ENCODE results near the gene TMEM259. TPM values are rescaled to one million over a fixed set of nuclear protein-coding genes. Genes with fewer than 3 reads are reported as not detected.
A peak's percentile ranks its signal among the peaks of the same experiment; 100 is the strongest.

The TMEM259 gene
- total and polyA plus RNA-seq, 9 of the 15 experiments (the other 6 are each of a cell fraction or from before 2014, with no cell fraction given) = 0.52 to 231 (median 63.6) TPM

DNA sequence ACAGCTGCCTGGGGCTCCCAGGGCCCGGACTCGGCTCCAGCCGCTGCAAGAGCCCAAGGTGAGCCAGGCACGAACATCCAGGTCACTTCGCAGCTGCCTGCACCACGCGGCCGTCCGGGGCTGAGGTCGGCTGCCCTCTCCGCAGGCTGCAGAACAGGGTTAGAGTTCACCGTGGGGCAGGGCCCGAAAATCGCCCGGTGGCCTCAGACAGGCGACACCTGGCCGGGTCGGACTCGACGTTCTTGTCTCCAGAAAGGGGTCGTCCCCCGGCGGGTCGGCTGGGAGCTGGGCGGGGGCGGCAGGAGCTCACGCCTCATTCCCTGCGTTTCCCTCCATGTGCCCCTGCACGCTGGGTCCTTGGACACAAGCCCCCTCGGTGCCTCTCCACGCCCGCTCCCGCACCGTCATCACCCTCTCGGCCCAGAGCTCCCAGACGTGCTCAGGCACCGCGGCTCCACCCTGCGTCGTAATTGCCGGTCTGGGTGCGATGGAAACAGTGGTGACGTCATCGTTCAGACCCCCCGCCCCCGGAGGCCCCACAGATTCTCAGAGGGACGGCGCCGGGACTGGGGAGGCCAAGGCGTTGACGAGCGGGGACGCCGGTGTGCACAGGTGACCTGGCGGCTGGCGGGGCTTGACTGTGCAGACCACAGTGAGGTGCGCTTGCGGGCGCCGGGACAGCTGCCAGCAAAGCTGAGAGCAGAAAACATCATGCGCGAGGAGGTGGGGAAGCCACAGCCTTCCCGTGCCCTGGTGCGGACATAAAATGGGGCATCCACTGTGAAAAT, 24.7 kb downstream of the TMEM259 start (continued):
- TF ChIP-seq MTA3 (IDR thresholded peaks at IDR 0.05; ENCODE audit: borderline replicate concordance) (peak; percentile 76; the same call in 1 of the 2 replicates), RBM39 (optimal IDR thresholded peaks at IDR 0.05; ENCODE audit: low read depth, low read length) (no peak), PHF8 (IDR thresholded peaks at IDR 0.05; ENCODE audit: borderline replicate concordance, low read length) (0 out of 2 replicates have a peak, but pooled peaks have one; percentile 19), POLR2A (conservative IDR thresholded peaks at IDR 0.05) (peak; percentile 60; the same call in 1 of the 2 replicates), CXXC5 (CRISPR knock-in tag; IDR thresholded peaks at IDR 0.05) (peak; percentile 57), GATA2 (CRISPR knock-in tag; IDR thresholded peaks at IDR 0.05) (no peak), SOX6 (IDR thresholded peaks at IDR 0.05) (no peak), SP1 (CRISPR knock-in tag; IDR thresholded peaks at IDR 0.05) (peak; percentile 57), POLR2AphosphoS2 (IDR thresholded peaks at IDR 0.05; ENCODE audit: low read length) (no peak), KHSRP (IDR thresholded peaks at IDR 0.05) (peak; percentile 79), DNMT1 (IDR thresholded peaks at IDR 0.05) (0 out of 2 replicates have a peak, but pooled peaks have one; percentile 11), CTBP1 (IDR thresholded peaks at IDR 0.05; ENCODE audit: borderline replicate concordance) (peak; percentile 60; the same call in 1 of the 2 replicates), POLR2B (IDR thresholded peaks at IDR 0.05; ENCODE audit: low read depth, partially characterized antibody) (peak; percentile 19), ZFX (CRISPR knock-in tag; IDR thresholded peaks at IDR 0.05) (peak; percentile 44)
- TF ChIP-seq, protein P1, sequence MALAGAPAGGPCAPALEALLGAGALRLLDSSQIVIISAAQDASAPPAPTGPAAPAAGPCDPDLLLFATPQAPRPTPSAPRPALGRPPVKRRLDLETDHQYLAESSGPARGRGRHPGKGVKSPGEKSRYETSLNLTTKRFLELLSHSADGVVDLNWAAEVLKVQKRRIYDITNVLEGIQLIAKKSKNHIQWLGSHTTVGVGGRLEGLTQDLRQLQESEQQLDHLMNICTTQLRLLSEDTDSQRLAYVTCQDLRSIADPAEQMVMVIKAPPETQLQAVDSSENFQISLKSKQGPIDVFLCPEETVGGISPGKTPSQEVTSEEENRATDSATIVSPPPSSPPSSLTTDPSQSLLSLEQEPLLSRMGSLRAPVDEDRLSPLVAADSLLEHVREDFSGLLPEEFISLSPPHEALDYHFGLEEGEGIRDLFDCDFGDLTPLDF (CRISPR knock-in tag; IDR thresholded peaks at IDR 0.05) = no peak
- TF ChIP-seq, protein P2, sequence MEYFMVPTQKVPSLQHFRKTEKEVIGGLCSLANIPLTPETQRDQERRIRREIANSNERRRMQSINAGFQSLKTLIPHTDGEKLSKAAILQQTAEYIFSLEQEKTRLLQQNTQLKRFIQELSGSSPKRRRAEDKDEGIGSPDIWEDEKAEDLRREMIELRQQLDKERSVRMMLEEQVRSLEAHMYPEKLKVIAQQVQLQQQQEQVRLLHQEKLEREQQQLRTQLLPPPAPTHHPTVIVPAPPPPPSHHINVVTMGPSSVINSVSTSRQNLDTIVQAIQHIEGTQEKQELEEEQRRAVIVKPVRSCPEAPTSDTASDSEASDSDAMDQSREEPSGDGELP (CRISPR knock-in tag; IDR thresholded peaks at IDR 0.05; ENCODE audit: borderline replicate concordance) = peak; percentile 54; the same call in 1 of the 2 replicates
- TF ChIP-seq, protein P3, sequence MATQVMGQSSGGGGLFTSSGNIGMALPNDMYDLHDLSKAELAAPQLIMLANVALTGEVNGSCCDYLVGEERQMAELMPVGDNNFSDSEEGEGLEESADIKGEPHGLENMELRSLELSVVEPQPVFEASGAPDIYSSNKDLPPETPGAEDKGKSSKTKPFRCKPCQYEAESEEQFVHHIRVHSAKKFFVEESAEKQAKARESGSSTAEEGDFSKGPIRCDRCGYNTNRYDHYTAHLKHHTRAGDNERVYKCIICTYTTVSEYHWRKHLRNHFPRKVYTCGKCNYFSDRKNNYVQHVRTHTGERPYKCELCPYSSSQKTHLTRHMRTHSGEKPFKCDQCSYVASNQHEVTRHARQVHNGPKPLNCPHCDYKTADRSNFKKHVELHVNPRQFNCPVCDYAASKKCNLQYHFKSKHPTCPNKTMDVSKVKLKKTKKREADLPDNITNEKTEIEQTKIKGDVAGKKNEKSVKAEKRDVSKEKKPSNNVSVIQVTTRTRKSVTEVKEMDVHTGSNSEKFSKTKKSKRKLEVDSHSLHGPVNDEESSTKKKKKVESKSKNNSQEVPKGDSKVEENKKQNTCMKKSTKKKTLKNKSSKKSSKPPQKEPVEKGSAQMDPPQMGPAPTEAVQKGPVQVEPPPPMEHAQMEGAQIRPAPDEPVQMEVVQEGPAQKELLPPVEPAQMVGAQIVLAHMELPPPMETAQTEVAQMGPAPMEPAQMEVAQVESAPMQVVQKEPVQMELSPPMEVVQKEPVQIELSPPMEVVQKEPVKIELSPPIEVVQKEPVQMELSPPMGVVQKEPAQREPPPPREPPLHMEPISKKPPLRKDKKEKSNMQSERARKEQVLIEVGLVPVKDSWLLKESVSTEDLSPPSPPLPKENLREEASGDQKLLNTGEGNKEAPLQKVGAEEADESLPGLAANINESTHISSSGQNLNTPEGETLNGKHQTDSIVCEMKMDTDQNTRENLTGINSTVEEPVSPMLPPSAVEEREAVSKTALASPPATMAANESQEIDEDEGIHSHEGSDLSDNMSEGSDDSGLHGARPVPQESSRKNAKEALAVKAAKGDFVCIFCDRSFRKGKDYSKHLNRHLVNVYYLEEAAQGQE (IDR thresholded peaks at IDR 0.05; ENCODE audit: borderline replicate concordance) = 0 out of 2 replicates have a peak, but pooled peaks have one; percentile 5
- TF ChIP-seq, protein P3 (CRISPR knock-in tag; IDR thresholded peaks at IDR 0.05; ENCODE audit: low read depth) = no peak
